HL-60 (cell line): ENCODE results near the gene BCAR3.

Source experiments
- DNase-seq, 2 experiments: peaks; one replicate each; pipeline ENCODE4 v3.0.0-alpha.2; 2010 to 2020; ENCODE audit warnings: low read depth in 1 of 2, low spot score in 1 of 2
- H3K27ac ChIP-seq: fragments of 250-450 bp; sonication (Bioruptor Pico); replicated peaks from 2 replicates; pipeline ENCODE4 v1.5.1; 2020; ENCODE audit warnings: mild to moderate bottlenecking, moderate library complexity
- H3K27me3 ChIP-seq: fragments of 250-450 bp; sonication (Bioruptor Pico); 2 replicates; pipeline ENCODE4 v1.5.1; 2021; ENCODE audit warnings: mild to moderate bottlenecking, moderate library complexity; ENCODE audit not compliant: insufficient read depth, poor library complexity, severe bottlenecking
- H3K4me3 ChIP-seq: replicated peaks from 2 replicates; pipeline ENCODE4 v1.5.1; 2011; ENCODE audit warnings: mild to moderate bottlenecking, control low read depth, low read length; ENCODE audit not compliant: insufficient read depth
- CTCF ChIP-seq: IDR thresholded peaks from one replicate; pipeline ENCODE4 v1.5.1; 2011; ENCODE audit warnings: low read length, control low read depth, inconsistent platforms; ENCODE audit not compliant: insufficient read depth
- GABPA ChIP-seq: IDR thresholded peaks from 2 replicates; pipeline ENCODE4 v1.6.1; 2012; ENCODE audit warnings: low read depth
- POLR2AphosphoS5 ChIP-seq: IDR thresholded peaks from 2 replicates; pipeline ENCODE4 v1.6.1; 2012; ENCODE audit warnings: low read depth
- REST ChIP-seq: IDR thresholded peaks from 2 replicates; pipeline ENCODE4 v1.6.1; 2012; ENCODE audit warnings: low read depth; ENCODE audit not compliant: insufficient replicate concordance
- SPI1 ChIP-seq: IDR thresholded peaks from 2 replicates; pipeline ENCODE4 v1.6.1; 2012; ENCODE audit warnings: low read depth, mild to moderate bottlenecking, borderline replicate concordance

The BCAR3 gene

GRCh38 chr1:93720956-93721626 is 39.5 kb upstream of the BCAR3 start:
- TF ChIP-seq SPI1 (no peak), CTCF (no peak), GABPA (no peak), REST (no peak), POLR2AphosphoS5 (no peak)
- H3K27me3 ChIP-seq = no peaks in the 10 kb centered on the region
- H3K27ac ChIP-seq = no peak overlapping the region
- no peak overlapping the region for H3K4me3 ChIP-seq
- no peak for DNase-seq

GRCh38 chr1:93717640-93718039 is 36.0 kb upstream of the BCAR3 start:
- no peak overlapping the region for H3K27ac ChIP-seq
- no peak overlapping the region for H3K4me3 ChIP-seq
- H3K27me3 ChIP-seq = peaks cover 3% of the 10 kb centered on the region
- no peak for DNase-seq
- TF ChIP-seq POLR2AphosphoS5 (no peak), CTCF (no peak), REST (no peak), GABPA (no peak), SPI1 (no peak)

GRCh38 chr1:93716941-93717368 is 35.3 kb upstream of the BCAR3 start:
- TF ChIP-seq REST = no peak
- no peak for TF ChIP-seq CTCF
- no peak for TF ChIP-seq SPI1
- TF ChIP-seq POLR2AphosphoS5 = no peak
- TF ChIP-seq GABPA = no peak
- Histone ChIP-seq H3K4me3 (no peak overlapping the region), H3K27me3 (peaks cover 3% of the 10 kb centered on the region), H3K27ac (no peak overlapping the region)
- DNase-seq = no peak
